ENCODE results near the gene WDFY2. TPM values are rescaled to one million over a fixed set of nuclear protein-coding genes. Genes with fewer than 3 reads are reported as not detected.

Gene WDFY2
- total and polyA plus RNA-seq, 10 of the 15 experiments (the other 5 are each of a cell fraction or from before 2014, with no cell fraction given), result 2.1 to 13.0 (median 8.1) TPM

GRCh38 chr13:51796546-51796945 lies 212.3 kb downstream of the WDFY2 start:
- Histone ChIP-seq H3K27me3 (replicated peaks in 1 of 2; ENCODE audit: control insufficient read depth in 2 of 2, insufficient read depth in 2 of 2, low read length in 1 of 2) (no peaks in the 10 kb centered on the region), H3K9ac (ENCODE audit: control insufficient read depth, insufficient read depth, low read length) (no peak overlapping the region), H3K4me2 (ENCODE audit: control insufficient read depth, insufficient read depth) (no peak overlapping the region), H3K4me3 (no peak overlapping the region), H3K4me1 (ENCODE audit: control insufficient read depth, insufficient read depth, low read length) (peaks cover 27% of the 10 kb centered on the region), H3K27ac (ENCODE audit: control insufficient read depth, insufficient read depth) (no peak overlapping the region), H2AFZ (ENCODE audit: control insufficient read depth, low read depth, low read length) (no peak overlapping the region), H3K36me3 (ENCODE audit: control insufficient read depth in 2 of 2, insufficient read depth in 2 of 2, low read length in 1 of 2) (no peaks in the 10 kb centered on the region), H3K9me3 (replicated peaks; ENCODE audit: control insufficient read depth, insufficient read depth, low read length) (no peaks in the 10 kb centered on the region), H4K20me1 (ENCODE audit: control insufficient read depth, insufficient read depth) (no peaks in the 10 kb centered on the region), H3K79me2 (ENCODE audit: control insufficient read depth, insufficient read depth, low read length) (no peaks in the 10 kb centered on the region)
- SMC1A ChIA-PET (ENCODE audit: uncharacterized antibody, unreplicated experiment), result interaction anchor here (0.8 to 7.2 kb wide), 29 partner anchors 14 to 672 kb away, joined by 3 to 71 read pairs (median 6); partner anchors contain the start of gene INTS6
- POLR2A ChIA-PET, result interaction anchor here (1.0 to 1.5 kb wide), 3 partner anchors 32 to 674 kb away, joined by 3 to 8 read pairs (median 3); partner anchors contain the start of gene INTS6
- ATAC-seq (no peak), DNase-seq (ENCODE audit: low read depth, low spot score) (no peak), FAIRE-seq (no peak)
- intact Hi-C loops (cut with micrococcal nuclease; ENCODE audit: unreplicated experiment), result loop anchor here (2.0 to 5.0 kb wide), 2 partner anchors 344 to 509 kb away; partner anchors contain the start of gene INTS6
- CTCF ChIA-PET, result interaction anchor here (1.1 to 8.9 kb wide), 34 partner anchors 10 to 672 kb away, joined by 3 to 152 read pairs (median 8); no protein-coding TSS in a partner anchor
- RAD21 ChIA-PET (ENCODE audit: unreplicated experiment), result interaction anchor here (0.8 to 10.2 kb wide), 17 partner anchors 14 to 672 kb away, joined by 3 to 104 read pairs (median 9); no protein-coding TSS in a partner anchor
- BruUV-seq (replicated peaks), result no TSS peak
- in situ Hi-C loops (cut with MboI), result loop anchor here (5.0 kb wide), 2 partner anchors 354 to 674 kb away; no protein-coding TSS in a partner anchor
- WGBS (ENCODE audit: insufficient coverage, insufficient replicate concordance, low lambda C conversion rate, missing lambda C conversion rate), result over 99% methylated on average over 7 of the region's 7 CpGs
- no peak for TF ChIP-seq USF1 (IDR thresholded peaks at IDR 0.05; ENCODE audit: borderline replicate concordance, extremely low read length, insufficient read depth, low read depth, low read length)
- no peak for TF ChIP-seq RAD51 (IDR thresholded peaks at IDR 0.05)
- no peak for TF ChIP-seq MEF2A (IDR thresholded peaks at IDR 0.05; ENCODE audit: insufficient read depth, low read depth, low read length)
- TF ChIP-seq NFXL1 (IDR thresholded peaks at IDR 0.05; ENCODE audit: borderline replicate concordance), result no peak
- TF ChIP-seq ZNF217 (IDR thresholded peaks at IDR 0.05), result no peak
- TF ChIP-seq ELK1 (IDR thresholded peaks at IDR 0.05; ENCODE audit: low read depth, low read length), result no peak
- TF ChIP-seq NFYA (IDR thresholded peaks at IDR 0.05; ENCODE audit: borderline replicate concordance, low read depth, low read length), result no peak
- no peak for TF ChIP-seq FOS (IDR thresholded peaks at IDR 0.05; ENCODE audit: borderline replicate concordance, extremely low read depth, insufficient read length)
- TF ChIP-seq CEBPZ (IDR thresholded peaks at IDR 0.05; ENCODE audit: low read depth, low read length), result no peak
- TF ChIP-seq MEF2B (IDR thresholded peaks at IDR 0.05; ENCODE audit: partially characterized antibody, poor library complexity, severe bottlenecking), result no peak
- no peak for TF ChIP-seq SMAD5 (IDR thresholded peaks at IDR 0.05; ENCODE audit: low read depth)
- TF ChIP-seq IRF5 (IDR thresholded peaks at IDR 0.05; ENCODE audit: borderline replicate concordance), result no peak
- TF ChIP-seq IRF3 (IDR thresholded peaks at IDR 0.05), result no peak
- TF ChIP-seq NFYB (IDR thresholded peaks at IDR 0.05; ENCODE audit: insufficient read depth, low read depth, low read length), result no peak
- TF ChIP-seq NRF1 (conservative IDR thresholded peaks at IDR 0.05; ENCODE audit: low read depth, low read length), result no peak
- TF ChIP-seq GABPA (IDR thresholded peaks at IDR 0.05; ENCODE audit: low read depth), result no peak

Measured in GM12878 (cell line).